ENCODE measurements around the gene MEGF6.

- TF ChIP-seq CTCF (IDR thresholded peaks at IDR 0.05) (no peak), EZH2 (IDR thresholded peaks at IDR 0.05; ENCODE audit: borderline replicate concordance, insufficient read depth, low read depth, low read length, poor library complexity, severe bottlenecking) (no peak)
Observed at GRCh38 chr1:3630914-3631313, 19.6 kb upstream of the MEGF6 start.
